ENCODE data around the gene C2CD4D. TPM values are rescaled to one million over a fixed set of nuclear protein-coding genes. Genes with fewer than 3 reads are reported as not detected.

C2CD4D gene
- total RNA-seq, 1 experiment from 2014 or later = 1.4 TPM

- no peak overlapping the region for H3K4me3 ChIP-seq
- no peak overlapping the region for H2AFZ ChIP-seq
- no TSS peak for BruUV-seq (replicated peaks)
- H3K9me3 ChIP-seq (ENCODE audit: insufficient read depth, low read depth) = no peaks in the 10 kb centered on the region
- no peak overlapping the region for H3K4me2 ChIP-seq
- H4K20me1 ChIP-seq (ENCODE audit: insufficient read depth) = no peaks in the 10 kb centered on the region
- no peaks in the 10 kb centered on the region for H3K27me3 ChIP-seq (ENCODE audit: insufficient read depth, low read depth)
- peaks cover 2% of the 10 kb centered on the region; the same call in 1 of the 2 replicates for H3K79me2 ChIP-seq (ENCODE audit: low read depth)
- H3F3A ChIP-seq (ENCODE audit: insufficient read depth, low read depth) = no peaks in the 10 kb centered on the region
- POLR2A ChIA-PET (ENCODE audit: unreplicated experiment) = interaction anchor here (0.7 kb wide), 1 partner anchor 90 kb away, joined by 3 read pairs; no protein-coding TSS in a partner anchor
- intact Hi-C loops (cut with micrococcal nuclease; ENCODE audit: unreplicated experiment) = no loop called here
- H3K4me1 ChIP-seq (replicated peaks; ENCODE audit: insufficient read depth) = no peaks in the 10 kb centered on the region
- no peak for TF ChIP-seq CTCF (conservative IDR thresholded peaks at IDR 0.05)
- TF ChIP-seq EZH2 (IDR thresholded peaks at IDR 0.05; ENCODE audit: low read depth) = no peak
- DNase-seq = peak in 1 of 2 experiments; percentile 5
- no peaks in the 10 kb centered on the region for H3K36me3 ChIP-seq (ENCODE audit: low read depth)
- no peak overlapping the region for H3K27ac ChIP-seq
- CTCF ChIA-PET = no interaction called here
- H3K9me2 ChIP-seq (ENCODE audit: insufficient read depth) = no peaks in the 10 kb centered on the region
These were observed 7.1 kb upstream of the C2CD4D start for GRCh38 chr1:151846686-151847237.

GRCh38 chr1:151846062-151846568 lies 6.5 kb upstream of the C2CD4D start:
- Histone ChIP-seq H3K9me2 (ENCODE audit: insufficient read depth) (no peaks in the 10 kb centered on the region), H3K27me3 (ENCODE audit: insufficient read depth, low read depth) (no peaks in the 10 kb centered on the region), H3K9me3 (ENCODE audit: insufficient read depth, low read depth) (no peaks in the 10 kb centered on the region), H3K4me3 (no peak overlapping the region), H3K79me2 (ENCODE audit: low read depth) (peaks cover 7% of the 10 kb centered on the region; the same call in 1 of the 2 replicates), H3K4me2 (no peak overlapping the region), H3K27ac (no peak overlapping the region), H3F3A (ENCODE audit: insufficient read depth, low read depth) (peaks cover 2% of the 10 kb centered on the region; the same call in 1 of the 2 replicates), H2AFZ (no peak overlapping the region), H3K4me1 (replicated peaks; ENCODE audit: insufficient read depth) (peaks cover 6% of the 10 kb centered on the region), H3K36me3 (ENCODE audit: low read depth) (no peaks in the 10 kb centered on the region), H4K20me1 (ENCODE audit: insufficient read depth) (no peaks in the 10 kb centered on the region)
- DNase-seq = peak in 1 of 2 experiments; percentile 30
- POLR2A ChIA-PET (ENCODE audit: unreplicated experiment) = interaction anchor here (0.6 to 0.7 kb wide), 2 partner anchors 8 to 91 kb away, joined by 3 to 4 read pairs; no protein-coding TSS in a partner anchor
- BruUV-seq (replicated peaks) = no TSS peak
- CTCF ChIA-PET = interaction anchor here (0.5 to 0.6 kb wide), 2 partner anchors 25 to 53 kb away, joined by 3 to 9 read pairs; no protein-coding TSS in a partner anchor
- intact Hi-C loops (cut with micrococcal nuclease; ENCODE audit: unreplicated experiment) = no loop called here
- TF ChIP-seq CTCF (conservative IDR thresholded peaks at IDR 0.05) (no peak), EZH2 (IDR thresholded peaks at IDR 0.05; ENCODE audit: low read depth) (no peak)

- Histone ChIP-seq H4K20me1 (ENCODE audit: insufficient read depth) (no peaks in the 10 kb centered on the region), H3K79me2 (ENCODE audit: low read depth) (peaks cover 13% of the 10 kb centered on the region; the same call in 1 of the 2 replicates), H3K9me2 (ENCODE audit: insufficient read depth) (no peaks in the 10 kb centered on the region), H3K36me3 (ENCODE audit: low read depth) (no peaks in the 10 kb centered on the region), H3K4me2 (no peak overlapping the region), H3K4me3 (no peak overlapping the region), H3K27ac (no peak overlapping the region), H3K4me1 (replicated peaks; ENCODE audit: insufficient read depth) (peaks cover 16% of the 10 kb centered on the region), H3K27me3 (ENCODE audit: insufficient read depth, low read depth) (no peaks in the 10 kb centered on the region), H3F3A (ENCODE audit: insufficient read depth, low read depth) (peaks cover 22% of the 10 kb centered on the region; the same call in 1 of the 2 replicates), H3K9me3 (ENCODE audit: insufficient read depth, low read depth) (no peaks in the 10 kb centered on the region), H2AFZ (no peak overlapping the region)
- TF ChIP-seq EZH2 (IDR thresholded peaks at IDR 0.05; ENCODE audit: low read depth) (no peak), CTCF (conservative IDR thresholded peaks at IDR 0.05) (no peak)
- BruUV-seq (replicated peaks) = no TSS peak
- ChIA-PET POLR2A (ENCODE audit: unreplicated experiment) (interaction anchor here (0.6 kb wide), 1 partner anchor 268 kb away, joined by 3 read pairs; no protein-coding TSS in a partner anchor), CTCF (interaction anchor here (0.7 kb wide), 1 partner anchor 14 kb away, joined by 4 read pairs; no protein-coding TSS in a partner anchor)
- no peak for DNase-seq
- intact Hi-C loops (cut with micrococcal nuclease; ENCODE audit: unreplicated experiment) = no loop called here
These were observed 3.8 kb upstream of the C2CD4D start for GRCh38 chr1:151843398-151843797.
